ENCODE results near the gene FERMT1.

FERMT1 gene

DNA sequence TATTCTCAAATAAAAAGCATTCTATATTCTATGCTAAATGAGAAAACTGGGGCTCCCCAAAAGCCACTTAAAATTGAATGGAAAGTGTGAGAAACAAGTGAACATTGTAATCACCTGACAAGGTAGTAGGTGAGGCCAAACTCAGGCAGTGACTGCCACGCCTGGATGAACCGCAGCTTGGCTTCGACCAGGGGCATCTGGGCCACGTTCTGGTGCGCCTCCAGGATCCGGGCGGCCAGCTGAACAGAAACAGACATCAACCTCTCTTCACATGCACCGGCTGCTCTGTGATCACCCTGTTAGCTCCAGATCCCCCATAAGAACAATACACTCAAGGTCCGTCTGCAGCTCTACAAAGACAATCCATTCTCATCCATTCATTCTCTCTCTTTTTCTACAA is 38.9 kb downstream of the FERMT1 start:
- no peak overlapping the region for H3K4me3 ChIP-seq (ENCODE audit: low read depth, low read length)
- CTCF ChIA-PET = interaction anchor here (3.8 to 4.9 kb wide), 2 partner anchors 10 to 555 kb away, joined by 17 to 25 read pairs; no protein-coding TSS in a partner anchor
- POLR2A ChIA-PET = no interaction called here
- TF ChIP-seq, protein P1, sequence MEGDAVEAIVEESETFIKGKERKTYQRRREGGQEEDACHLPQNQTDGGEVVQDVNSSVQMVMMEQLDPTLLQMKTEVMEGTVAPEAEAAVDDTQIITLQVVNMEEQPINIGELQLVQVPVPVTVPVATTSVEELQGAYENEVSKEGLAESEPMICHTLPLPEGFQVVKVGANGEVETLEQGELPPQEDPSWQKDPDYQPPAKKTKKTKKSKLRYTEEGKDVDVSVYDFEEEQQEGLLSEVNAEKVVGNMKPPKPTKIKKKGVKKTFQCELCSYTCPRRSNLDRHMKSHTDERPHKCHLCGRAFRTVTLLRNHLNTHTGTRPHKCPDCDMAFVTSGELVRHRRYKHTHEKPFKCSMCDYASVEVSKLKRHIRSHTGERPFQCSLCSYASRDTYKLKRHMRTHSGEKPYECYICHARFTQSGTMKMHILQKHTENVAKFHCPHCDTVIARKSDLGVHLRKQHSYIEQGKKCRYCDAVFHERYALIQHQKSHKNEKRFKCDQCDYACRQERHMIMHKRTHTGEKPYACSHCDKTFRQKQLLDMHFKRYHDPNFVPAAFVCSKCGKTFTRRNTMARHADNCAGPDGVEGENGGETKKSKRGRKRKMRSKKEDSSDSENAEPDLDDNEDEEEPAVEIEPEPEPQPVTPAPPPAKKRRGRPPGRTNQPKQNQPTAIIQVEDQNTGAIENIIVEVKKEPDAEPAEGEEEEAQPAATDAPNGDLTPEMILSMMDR (IDR thresholded peaks at IDR 0.05; ENCODE audit: insufficient read depth, low read length, missing control alignments) = no peak
- DNase-seq (ENCODE audit: low read depth, low spot score) = no peak

DNA sequence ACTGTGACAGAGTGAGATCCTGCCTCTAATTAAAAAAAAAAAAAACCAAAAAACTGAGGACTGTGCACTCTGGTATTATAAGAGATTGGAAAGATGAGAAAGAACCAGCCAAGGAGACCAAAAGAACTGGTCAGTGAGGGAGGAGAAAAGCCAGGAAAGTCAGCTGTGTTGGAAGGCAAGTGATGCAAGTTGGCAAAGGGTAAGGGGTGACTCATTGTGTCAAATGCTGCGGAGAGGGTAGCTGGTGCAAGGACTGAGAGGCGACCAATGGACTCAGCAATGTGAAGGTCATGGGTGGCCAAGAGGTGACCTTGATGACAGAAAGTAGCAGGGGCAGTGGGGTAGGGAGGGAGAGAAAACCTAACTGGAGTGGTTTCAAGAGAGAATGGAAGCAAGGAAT is 41.6 kb downstream of the FERMT1 start:
- no peak for DNase-seq (ENCODE audit: low read depth, low spot score)
- no peak overlapping the region for H3K4me3 ChIP-seq (ENCODE audit: low read depth, low read length)
- TF ChIP-seq, protein P1 (IDR thresholded peaks at IDR 0.05; ENCODE audit: insufficient read depth, low read length, missing control alignments) = no peak
- ChIA-PET POLR2A (no interaction called here), CTCF (interaction anchor here (4.9 kb wide), 1 partner anchor 553 kb away, joined by 25 read pairs; no protein-coding TSS in a partner anchor)

DNA sequence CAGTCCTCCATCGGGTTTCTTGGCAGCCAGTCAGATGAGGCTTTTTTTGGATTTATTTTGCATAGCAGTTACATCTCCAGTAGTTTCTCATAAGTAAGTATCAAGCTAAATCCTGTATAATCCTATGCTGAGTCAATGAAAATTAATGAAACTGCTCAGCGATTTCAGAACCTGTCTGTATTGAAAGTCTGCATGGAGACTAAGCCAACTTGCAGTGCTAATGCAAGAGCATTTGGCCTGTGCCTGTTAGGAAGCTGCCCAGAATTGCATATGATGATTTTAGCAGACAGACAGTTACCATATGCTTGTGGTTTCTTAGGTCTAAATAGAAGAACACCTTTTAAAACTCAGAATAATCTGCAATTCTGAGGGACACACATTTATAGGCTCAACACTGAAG is 43.8 kb downstream of the FERMT1 start:
- ChIA-PET CTCF (interaction anchor here (0.9 to 7.3 kb wide), 14 partner anchors 8 to 555 kb away, joined by 3 to 170 read pairs (median 4); no protein-coding TSS in a partner anchor), POLR2A (no interaction called here)
- no peak for DNase-seq (ENCODE audit: low read depth, low spot score)
- TF ChIP-seq, protein P1 (IDR thresholded peaks at IDR 0.05; ENCODE audit: insufficient read depth, low read length, missing control alignments) = no peak
- no peak overlapping the region for H3K4me3 ChIP-seq (ENCODE audit: low read depth, low read length)

DNA sequence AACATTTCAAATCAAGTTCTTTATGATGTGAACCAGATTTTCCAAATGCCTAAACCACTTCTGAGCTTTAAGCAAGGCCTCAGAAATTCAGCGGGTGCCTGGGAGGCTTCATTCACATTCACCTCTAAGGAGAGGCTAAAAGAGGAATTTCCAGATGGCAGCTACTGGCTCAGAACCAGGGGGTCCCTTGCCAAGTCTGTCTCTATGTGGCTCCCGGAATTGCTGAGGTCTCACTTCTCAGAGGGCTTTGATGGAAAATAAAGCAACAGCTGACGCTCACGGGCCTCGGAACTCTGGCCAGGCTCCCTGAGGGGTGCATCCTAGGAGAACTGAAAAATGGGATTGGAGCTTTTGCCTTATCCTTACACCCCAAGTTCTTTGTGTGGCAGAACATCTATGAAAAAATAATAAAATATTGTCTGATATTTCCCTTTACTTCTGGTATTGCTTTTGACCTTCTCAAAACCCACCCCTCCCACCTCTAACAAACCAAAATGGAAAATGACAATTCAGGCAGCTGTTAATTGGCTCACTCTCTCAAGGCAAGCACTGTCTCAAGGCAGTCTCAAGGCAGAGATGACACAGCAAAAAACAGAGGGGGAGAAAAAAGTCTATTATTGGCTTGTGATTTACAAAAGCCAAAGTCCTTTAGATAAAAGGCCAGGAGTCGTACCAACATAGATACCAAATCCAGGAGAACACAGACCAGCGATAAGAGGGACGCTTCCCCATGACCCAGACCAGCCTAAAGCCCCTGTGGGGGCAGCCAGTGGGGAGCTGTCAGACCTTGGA is 47.2 kb downstream of the FERMT1 start:
- DNase-seq (ENCODE audit: low read depth, low spot score) = no peak

DNA sequence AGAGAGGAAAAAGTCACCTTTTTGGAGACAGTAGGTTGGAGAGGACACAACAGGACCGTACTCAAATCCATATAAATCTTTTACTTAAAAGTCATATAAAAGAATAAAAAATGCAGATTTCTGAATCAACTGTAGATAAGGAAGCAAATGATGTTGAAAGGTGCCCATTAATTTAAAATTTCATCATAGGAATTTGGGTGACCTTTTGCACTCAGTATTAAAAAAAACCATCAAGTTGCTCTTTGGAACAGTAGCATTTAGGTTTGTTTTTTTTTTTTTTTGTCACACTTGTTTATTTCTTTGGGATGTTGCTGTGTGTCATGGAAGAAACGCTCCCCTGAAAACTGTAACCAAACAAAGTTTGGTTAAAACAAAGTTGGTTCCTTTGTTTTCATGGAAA is 48.0 kb downstream of the FERMT1 start:
- H3K4me3 ChIP-seq (ENCODE audit: low read depth, low read length) = no peak overlapping the region
- CTCF ChIA-PET = interaction anchor here (0.6 to 7.3 kb wide), 22 partner anchors 8 to 563 kb away, joined by 3 to 170 read pairs (median 4); no protein-coding TSS in a partner anchor
- TF ChIP-seq, protein P1 (IDR thresholded peaks at IDR 0.05; ENCODE audit: insufficient read depth, low read length, missing control alignments) = no peak
- POLR2A ChIA-PET = no interaction called here
- DNase-seq (ENCODE audit: low read depth, low spot score) = no peak

More for the DNA sequence above, 47.2 kb downstream of the FERMT1 start:
- H3K4me3 ChIP-seq (ENCODE audit: low read depth, low read length) = no peak overlapping the region
- ChIA-PET CTCF (interaction anchor here (0.6 to 7.3 kb wide), 11 partner anchors 8 to 544 kb away, joined by 3 to 170 read pairs (median 4); partner anchors contain the start of gene MCM8), POLR2A (no interaction called here)
- TF ChIP-seq, protein P1 (IDR thresholded peaks at IDR 0.05; ENCODE audit: insufficient read depth, low read length, missing control alignments) = no peak

DNA sequence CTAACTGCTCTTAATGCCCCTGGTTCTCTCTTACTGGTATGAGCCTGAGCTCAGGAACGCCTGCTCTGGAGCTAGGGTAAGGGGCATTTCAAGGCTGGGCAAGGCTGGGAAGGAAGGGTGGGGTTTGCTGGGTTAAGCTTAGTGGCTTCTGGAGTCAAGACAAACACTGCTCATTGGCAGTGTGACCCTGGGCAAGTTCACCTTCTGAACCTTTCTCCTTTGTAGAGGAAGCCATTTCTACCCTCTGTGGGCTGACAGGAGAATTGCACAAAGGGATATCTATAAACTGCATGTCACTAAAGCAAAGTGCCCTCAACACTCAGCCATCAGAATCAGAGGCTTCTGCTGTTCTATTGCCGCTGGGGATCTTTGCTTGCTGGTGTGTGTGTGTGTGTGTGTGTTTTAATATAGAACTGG is 48.7 kb downstream of the FERMT1 start:
- no peak for DNase-seq (ENCODE audit: low read depth, low spot score)
- TF ChIP-seq, protein P1 (IDR thresholded peaks at IDR 0.05; ENCODE audit: insufficient read depth, low read length, missing control alignments) = peak; percentile 42
- CTCF ChIA-PET = interaction anchor here (0.8 to 7.3 kb wide), 20 partner anchors 9 to 562 kb away, joined by 3 to 170 read pairs (median 5); no protein-coding TSS in a partner anchor
- POLR2A ChIA-PET = no interaction called here
- no peak overlapping the region for H3K4me3 ChIP-seq (ENCODE audit: low read depth, low read length)

Measured in AG04449 (cell line).